HG03108 (cell line): ENCODE measurements around the gene PIK3CD.
"Not testable (repeated sequence)": the region's sequence is repeated elsewhere in the genome, so short reads cannot be mapped to it uniquely, and the experiment has no call there.

Experiments used
- ATAC-seq: cut with Tn5 transposase; IDR thresholded peaks from one replicate; pipeline ENCODE4 v1.9.1; 2021; ENCODE audit warnings: moderate library complexity; ENCODE audit not compliant: unreplicated experiment

Gene PIK3CD

DNA sequence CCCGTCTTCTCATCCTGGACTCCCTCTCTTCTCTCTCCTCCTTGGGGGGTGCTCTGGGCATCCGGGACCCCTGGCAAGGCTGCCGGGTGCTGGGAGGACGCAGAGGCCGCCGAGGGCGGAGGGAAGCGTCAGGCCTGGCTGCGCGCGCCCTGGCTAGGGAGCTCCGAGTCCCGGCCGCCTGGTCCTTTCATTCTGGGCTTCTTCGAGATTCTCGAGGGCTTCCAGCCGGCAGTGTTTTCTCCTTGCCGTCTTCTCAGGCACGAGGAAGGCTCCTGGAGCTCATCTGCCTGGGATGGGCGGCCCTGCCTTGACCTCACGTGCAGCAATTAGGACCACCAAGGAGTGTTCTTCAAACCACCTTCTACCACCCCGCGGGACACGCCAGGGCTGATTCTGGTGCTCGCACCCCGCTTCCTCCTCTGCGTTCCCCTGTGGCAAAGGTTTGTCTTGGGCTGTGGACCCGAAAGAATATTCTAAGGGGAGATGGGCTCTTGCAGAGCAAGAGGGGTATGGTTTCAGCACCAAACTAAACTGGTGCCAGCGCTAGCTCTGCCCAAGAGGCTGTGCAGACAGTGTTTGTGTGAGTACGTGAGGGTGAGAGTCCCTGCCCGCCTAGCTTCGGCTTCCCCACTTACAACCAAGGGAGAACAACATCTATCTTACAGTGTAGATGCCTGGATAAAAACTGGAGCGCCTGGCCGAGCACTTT, 36.5 kb downstream of the PIK3CD start:
- ATAC-seq, result no peak

DNA sequence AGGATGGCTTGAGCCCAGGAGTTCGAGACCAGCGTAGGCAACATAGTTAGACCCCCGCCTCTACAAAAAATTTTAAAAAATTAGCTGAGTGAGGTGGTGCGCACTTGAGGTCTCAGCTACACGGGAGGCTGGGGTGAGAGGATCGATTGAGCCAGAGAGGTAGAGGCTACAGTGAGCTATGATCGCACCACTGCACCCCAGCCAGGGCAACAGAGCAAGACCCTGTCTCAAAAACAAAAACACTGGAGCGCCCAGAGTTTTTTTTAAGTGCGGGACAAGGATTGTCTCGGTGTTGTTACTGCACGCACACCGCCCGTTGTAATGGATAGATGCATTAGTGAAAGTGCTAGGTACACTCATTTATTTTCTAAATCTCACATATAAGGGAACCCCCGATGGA, 37.1 kb downstream of the PIK3CD start:
- no peak for ATAC-seq

DNA sequence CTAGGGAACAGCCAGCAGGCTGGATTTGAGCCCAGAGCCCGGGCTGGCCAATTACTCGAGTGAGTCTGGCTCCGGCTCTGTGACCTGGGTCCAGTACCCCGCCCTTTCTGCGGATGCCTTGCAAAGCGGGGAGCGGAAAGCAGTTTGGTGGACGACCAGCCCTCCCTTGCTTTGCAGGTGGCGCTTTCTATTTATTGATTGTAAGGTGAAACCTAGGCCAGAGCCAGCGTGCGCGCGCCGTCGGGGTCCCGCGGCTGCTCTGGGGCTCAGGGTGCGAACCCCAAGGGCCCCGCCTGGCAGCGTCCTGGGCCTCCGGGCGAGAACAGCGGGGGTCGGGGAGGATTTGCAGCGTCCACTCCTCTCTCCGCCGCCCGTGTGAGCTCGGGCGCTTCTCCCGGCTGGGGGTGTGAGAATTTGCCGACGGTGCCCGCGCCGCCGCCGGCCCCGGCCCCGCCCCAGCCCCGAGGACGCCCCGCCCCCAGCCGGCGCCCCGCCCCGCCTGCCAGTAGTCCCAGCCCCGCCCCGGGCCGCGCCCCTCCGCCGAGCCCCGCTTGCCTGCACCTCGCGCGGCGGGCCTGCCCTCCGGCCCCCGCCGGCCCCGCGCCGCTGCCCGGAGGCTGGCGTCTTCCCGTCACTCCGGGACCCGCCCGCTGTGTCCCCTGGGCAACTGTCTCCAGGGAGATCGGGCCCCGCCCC, 37.6 kb downstream of the PIK3CD start:
- ATAC-seq, result peak; percentile 54

DNA sequence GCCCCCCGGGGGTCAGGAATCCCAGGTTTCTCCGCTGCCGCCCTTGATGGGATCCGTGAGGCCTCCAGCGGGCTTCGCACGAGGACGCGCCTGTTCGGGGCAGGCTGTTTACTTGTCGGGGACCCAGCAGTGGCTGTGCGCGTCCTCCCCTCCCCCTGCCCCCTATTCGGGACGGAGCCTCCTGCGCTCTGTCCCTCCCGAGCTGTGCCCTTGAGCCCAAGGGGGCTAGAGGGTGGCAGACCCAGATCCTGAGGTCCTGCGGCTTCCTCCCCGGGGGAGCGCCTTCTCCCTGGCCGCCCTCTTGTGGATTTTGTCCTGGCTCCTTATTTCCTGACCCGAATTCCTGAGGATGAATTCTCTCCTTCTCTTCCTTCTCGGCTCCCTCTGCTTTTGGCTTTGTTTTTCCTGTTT, 38.4 kb downstream of the PIK3CD start:
- no peak for ATAC-seq

DNA sequence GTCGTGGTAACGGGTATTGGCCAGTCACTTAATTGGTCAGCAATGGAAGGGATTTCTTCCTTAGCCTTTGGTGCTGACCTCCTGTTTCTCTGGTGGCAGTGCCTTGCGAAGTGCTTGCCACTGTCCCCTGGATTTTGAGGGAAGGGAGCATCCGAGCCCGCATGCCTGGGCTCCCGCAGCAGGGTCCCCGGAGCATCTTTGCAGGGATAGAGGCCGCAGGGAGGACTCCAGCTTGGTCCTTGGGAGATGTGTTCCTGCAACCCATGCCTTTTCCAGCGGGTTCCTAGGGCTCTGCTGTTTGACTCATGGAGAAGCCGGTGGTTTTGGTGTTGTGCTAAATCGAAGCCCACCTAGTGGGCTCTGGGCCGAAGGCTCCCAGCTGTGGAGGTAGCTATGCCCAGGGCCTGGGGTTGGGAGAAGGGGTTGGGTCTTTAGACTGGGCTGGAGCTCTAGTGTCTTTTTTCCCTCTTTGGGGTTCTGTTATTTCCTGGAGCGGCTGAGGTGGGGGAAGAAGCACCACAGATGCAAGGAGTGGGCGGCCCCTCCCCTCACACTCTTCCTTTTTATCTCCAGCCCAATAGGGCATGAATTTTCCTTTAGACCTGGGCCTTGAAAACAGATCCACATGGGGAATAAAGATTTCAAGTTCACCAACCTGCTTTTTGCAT, 39.0 kb downstream of the PIK3CD start:
- ATAC-seq, result no peak

DNA sequence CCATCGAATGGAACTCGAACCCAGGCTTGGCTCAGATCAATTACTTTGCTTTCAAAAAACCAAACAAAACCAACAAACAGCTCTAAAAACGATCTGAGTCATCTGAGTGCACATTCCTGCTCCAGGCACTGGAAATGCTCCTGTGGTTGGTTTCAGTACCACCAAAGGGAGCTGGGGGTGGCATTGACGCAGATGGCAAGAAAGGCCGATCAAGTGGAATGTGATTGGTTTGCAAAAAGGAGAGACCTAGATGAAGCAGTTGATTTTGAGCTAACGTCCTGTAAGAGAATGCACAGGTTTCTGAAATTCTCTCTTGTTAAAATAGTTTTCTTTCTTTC, 39.5 kb downstream of the PIK3CD start:
- no peak for ATAC-seq

DNA sequence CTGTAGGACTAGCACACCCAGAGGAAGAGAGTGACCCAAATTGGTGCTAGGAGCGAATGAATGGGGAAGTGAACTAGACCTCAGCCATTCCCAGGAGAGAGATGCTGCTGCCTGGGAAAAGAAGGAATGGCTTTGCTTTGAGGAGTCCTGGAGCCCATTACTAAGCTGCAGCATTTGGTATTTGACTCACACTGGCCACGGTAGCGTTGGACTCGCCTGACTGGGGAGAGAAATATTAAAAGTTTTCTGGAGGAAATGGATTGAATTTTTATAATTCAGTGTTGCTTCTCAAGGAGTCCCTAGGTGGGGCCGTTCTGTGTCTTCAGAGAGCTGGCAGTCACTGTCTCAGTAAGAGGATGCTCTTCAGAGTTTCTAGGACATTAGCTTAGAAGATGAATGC, 40.2 kb downstream of the PIK3CD start:
- ATAC-seq, result no peak

DNA sequence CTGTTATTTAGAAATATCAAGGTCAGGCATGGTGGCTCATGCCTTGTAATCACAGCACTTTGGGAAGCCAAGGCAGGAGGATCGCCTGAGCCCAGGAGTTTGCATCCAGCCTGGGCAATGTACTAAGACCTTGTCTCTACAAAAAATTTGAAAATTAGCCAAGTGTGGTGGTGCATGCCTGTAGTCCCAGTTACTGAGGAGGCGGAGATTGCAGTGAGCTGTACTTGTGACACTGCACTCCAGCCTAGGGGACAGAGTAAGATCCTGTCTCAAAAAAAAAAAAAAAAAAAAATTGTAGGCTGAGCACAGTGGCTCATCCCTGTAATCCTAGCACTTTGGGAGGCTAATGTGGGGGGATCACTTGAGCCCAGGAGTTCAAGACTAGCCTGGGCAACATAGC, 45.3 kb downstream of the PIK3CD start:
- ATAC-seq, result no peak

DNA sequence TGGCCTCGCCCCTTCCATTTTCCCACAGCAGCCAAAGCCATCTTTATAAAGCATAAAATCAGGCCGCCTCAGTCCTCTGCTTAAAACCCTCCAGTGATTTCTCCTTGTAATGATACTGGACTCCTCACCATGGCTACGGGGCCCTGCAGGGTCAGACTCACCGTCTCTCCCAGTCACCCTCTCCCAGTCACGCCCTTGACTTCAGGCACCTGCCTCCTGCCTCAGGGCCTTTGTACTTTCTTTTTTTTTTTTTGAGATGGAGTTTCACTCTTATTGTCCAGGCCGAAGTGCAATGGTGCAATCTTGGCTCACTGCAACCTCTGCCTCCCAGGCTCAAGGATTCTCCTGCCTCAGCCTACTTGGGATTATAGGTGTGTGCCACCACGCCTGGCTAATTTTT, 47.8 kb downstream of the PIK3CD start:
- ATAC-seq, result no peak

DNA sequence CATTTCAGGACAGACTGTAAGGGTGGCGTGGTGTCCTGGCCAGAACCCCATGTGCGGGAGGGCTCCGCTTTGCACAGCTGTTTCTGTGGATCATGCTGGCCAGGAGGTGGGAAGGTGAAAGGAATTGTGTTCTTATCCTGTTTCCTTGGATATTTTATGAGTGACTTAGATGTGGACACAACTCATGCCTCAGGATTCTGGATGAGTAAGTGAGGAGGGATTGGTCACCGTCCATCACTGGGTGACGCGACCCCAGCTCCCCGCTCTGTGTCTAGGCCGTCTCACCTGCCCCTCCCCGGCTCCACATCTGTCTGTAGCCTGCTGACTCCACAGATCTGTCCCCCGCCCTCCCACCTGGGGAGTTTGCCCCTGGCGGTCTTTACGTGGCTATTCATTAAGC, 48.8 kb downstream of the PIK3CD start:
- no peak for ATAC-seq

DNA sequence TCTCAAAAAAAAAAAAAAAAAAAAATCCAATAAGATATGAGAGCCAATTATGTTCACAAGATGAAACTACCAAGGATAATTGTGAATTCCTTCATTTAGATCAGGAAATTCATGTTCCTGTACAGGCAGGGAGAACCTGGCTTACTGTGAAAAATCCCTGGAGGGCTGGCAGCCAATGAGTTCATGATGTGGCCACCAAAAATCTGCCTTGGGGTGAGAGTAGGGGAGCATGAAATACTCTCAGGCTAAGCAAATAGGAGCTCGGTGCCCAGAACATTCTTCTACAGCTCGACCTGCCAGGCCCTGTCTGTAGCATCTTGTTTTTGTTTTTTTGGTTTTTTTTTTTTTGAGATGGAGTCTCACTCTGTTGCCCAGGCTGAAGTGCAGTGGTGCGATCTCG, 50.1 kb downstream of the PIK3CD start:
- no peak for ATAC-seq

DNA sequence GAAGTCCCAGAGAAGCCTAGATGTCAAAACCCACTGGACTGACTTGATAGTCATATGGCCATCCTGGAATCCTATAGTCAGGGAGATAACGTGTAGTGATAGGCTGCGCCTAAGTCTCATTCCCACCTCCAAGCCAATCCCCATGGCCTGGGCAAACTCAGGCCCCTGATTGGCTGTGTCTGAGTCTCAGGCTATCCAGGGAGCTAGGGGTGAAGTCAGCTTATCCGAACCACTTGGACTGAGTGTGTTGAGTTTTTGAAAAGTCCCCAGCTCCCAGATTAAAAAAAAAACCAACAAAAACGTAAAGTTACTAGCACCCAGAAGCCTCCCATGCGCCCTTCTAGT, 51.6 kb downstream of the PIK3CD start:
- ATAC-seq, result no peak

DNA sequence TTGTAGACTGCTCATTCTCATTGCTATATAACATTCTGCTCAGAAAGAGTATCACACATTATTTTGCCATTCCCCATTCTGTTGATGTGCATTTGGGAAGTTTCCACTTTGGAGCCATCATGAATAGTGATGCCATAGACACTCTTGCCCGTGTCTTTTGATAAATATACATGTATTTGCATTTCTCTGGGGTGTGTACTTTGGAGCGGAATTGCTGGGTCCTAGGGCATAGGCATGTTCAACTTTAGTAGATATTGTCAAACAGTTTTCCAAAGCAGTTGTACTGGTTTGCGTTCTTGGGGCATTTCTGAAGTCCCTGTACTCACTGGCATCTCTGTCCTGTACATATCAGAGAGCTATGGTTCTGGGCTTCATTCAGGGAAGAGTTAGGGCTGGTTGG, 52.1 kb downstream of the PIK3CD start:
- no peak for ATAC-seq

DNA sequence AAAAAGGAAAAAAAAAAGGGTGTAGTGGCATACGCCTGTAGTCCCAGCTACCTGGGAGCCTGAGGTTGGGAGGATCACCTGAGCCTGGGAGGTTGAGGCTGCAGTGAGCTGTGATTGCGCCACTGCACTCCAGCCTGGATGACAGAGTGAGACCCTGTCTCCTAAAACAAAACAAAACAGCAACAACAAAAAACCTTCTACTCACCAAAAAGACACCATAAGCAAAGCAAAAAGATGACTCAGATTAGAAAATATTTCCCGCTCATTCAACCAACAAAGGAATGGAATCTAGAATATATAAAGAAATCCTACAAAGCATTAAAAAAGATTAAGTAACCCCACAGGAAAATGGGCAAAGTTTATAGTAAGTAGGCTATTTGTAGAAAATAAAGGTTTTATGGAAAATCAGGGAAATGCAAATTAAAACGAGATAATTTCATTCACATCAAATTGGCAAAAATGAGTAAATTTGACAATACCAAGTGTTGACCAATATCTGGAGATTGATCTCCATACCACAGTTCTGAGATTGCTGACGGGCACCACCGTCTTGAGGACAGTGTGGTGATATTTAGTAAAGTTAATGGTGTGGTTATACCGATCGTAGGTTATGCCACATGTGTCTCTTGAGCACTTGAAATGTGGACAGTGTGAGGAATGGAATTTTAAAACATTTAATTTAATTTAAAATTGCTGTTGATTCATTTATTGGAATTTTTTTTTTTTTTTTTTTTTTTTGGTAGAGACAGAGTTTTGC, 54.0 kb downstream of the PIK3CD start:
- ATAC-seq, result no peak

DNA sequence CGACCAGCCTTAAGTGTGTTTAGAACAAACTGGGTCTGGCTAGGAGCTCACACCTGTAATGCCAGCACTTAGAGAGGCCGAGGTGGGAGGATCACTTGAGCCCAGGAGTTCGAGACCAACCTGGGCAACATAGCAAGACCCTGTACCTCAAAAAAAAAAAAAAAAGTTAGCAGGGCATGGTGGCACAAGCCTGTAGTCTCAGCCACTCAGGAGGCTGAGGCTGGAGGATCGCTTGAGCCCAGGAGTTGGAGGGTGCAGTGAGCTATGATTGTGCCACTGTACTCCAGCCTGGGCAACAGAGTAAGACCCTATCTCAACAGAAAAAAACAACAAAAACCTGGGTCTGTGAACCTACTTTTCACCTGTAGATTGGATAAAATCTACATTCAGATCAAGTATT, 54.6 kb downstream of the PIK3CD start:
- no peak for ATAC-seq

DNA sequence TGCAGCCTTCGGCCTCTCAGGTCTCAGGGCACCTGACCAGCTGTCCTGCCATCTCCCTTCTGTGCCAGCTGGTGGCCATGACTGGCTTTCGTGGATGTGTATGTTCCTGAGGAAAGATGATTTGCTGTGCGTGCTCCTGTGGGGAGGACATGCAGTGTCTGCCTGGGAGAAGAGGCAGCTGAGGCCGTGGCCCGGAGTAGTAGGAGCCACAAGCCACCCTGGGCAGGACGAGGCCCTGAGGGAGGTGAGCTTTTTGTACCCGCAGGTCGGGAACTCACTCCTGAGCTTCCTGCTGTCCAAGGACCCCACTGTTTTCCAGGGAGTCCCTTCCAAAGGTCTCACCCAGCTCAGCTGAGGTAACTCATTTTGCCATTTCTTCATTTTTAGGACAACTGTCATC, 58.5 kb downstream of the PIK3CD start:
- ATAC-seq, result no peak

DNA sequence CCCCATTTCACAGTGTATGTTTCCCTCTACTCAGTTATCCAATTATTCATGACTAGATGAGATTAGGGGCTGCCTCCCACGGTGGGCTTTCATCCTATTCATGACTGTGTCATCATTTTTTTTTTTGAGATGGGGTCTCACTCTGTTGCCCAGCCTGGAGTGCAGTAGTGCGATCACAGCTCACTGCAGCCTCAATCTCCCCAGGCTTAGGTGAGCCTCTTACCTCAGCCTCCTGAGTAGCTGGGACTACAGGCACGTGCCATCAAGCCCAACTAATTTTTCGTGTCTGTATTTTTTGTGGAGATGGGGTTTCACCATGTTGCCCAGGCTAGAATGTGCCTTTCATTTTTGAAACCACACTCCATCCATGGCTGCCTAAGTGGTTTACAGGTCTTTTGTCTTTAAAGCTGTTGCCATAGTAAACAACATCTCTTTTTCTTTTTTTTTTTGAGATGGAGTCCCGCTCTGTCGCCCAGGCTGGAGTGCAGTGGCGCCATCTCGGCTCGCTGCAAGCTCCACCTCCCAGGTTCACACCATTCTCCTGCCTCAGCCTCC, 60.0 kb downstream of the PIK3CD start:
- no peak for ATAC-seq

DNA sequence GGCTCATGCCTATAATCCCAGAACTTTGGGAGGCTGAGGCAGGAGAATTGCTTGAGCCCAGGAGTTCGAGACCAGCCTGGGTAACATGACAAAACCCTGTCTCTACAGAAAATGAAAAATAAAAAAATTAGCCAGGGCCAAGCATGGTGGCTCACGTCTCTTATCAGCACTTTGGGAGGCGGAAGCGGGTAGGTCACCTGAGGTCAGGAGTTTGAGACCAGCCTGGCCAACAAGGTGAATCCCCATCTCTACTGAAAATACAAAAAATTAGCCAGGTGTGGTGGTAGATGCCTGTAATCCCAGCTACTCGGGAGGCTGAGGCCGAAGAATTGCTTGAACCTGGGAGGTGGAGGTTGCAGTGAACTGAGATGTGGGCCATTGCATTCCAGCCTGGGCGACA, 61.2 kb downstream of the PIK3CD start:
- not testable (repeated sequence) for ATAC-seq

DNA sequence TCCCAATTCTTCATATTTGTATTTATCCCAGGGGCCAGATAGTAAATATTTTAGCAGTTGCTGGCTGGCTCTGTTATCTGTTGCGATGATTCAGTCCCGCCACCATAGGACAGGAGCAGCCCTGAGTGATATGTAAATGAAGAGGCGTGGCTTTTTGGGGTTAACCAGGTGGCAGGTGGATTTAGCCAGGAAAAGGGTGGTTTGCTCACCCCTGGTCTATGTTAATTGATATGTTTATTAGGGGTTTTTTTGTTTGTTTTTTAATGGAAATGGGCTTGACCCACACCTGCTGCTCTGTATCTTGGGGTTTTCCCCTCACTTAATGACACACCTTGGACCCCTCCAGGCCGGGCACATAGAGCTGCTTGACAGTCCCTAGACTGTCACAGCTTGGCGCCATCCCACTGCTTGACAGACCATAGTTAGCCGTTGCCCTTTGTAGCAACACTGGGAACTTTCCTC, 62.8 kb downstream of the PIK3CD start:
- no peak for ATAC-seq

DNA sequence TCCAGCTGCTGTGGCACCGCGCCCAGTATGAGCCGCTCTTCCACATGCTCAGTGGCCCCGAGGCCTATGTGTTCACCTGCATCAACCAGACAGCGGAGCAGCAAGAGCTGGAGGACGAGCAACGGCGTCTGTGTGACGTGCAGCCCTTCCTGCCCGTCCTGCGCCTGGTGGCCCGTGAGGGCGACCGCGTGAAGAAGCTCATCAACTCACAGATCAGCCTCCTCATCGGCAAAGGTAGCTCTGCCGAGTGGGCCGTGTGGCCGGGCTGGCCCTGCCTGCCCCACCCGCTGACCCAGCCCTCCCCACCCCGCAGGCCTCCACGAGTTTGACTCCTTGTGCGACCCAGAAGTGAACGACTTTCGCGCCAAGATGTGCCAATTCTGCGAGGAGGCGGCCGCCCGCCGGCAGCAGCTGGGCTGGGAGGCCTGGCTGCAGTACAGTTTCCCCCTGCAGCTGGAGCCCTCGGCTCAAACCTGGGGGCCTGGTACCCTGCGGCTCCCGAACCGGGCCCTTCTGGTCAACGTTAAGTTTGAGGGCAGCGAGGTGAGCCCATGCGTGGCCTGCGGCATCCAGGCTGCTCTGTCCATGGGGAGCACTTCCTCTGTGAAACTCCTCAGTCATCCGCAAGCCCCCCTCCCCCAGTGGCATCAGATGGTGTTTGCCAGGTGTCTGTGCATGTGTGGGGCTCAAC, 64.2 kb downstream of the PIK3CD start:
- ATAC-seq, result no peak
